Dedifferentiated amniotic fluid mesenchymal stem cell (primary cell): ENCODE measurements around the gene EEFSEC.

Experiments
- DNase-seq: peaks from one replicate; pipeline ENCODE4 v3.0.0-alpha.2; 2016; ENCODE audit errors: extremely low spot score

EEFSEC gene

DNA sequence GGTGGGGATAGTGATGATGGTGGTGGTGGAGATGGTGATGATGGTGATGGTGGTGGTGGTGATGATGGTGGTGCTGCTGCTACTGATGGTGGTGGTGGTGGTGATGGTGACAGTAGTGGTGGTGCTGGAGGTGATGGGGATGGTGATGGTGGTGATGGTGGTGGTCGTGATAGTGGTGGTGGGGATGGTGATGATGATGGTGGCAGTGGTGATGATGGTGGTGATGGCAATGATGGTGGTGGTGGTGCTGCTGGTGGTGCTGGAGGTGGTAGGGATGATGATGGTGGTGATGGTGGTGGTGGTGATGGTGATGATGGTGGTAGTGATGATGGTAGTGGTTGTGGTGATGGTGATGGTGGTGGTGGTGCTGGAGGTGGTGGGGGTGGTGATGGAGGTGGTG is 292.1 kb downstream of the EEFSEC start:
- DNase-seq: no peak

DNA sequence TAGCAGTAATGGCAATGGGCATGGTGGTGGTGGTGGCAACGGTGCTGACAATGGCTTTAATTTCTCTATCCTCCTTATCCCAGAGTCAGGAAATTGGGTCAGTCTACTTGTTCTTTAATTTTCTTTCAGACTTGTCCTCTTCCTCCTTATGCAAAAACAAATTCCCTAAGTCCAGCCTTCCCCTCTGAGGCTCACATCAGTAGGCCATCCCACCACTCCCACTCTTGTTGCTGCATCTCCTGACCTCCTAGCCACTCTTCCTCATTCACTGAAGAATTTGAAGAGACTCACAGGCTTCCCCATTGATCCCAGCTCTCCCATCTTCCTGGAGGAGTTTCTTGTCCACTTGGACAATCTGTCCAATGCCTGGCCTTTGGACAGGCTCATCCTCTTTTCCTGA is 293.5 kb downstream of the EEFSEC start:
- DNase-seq: no peak

DNA sequence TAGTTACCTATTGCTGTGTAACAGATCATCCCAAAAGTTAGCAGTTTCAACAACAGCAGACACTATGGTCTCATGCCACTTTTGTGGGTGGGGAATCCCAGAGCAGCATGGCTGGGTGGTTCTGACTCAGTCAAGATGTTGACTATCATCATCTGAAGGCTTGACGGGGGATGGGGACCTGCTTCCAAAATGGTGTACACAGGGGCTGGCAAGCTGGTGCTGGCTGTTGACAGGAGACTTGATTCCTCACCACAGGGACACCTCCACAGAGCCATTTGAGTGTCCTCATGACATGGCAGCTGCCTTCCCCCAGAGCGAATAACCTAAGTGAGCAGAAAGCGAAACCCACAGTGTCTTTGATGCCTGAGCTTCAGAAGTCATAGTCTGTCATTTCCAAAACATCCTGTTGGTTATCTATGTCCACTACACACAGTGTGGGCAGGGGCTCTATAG is 294.3 kb downstream of the EEFSEC start:
- DNase-seq: no peak

DNA sequence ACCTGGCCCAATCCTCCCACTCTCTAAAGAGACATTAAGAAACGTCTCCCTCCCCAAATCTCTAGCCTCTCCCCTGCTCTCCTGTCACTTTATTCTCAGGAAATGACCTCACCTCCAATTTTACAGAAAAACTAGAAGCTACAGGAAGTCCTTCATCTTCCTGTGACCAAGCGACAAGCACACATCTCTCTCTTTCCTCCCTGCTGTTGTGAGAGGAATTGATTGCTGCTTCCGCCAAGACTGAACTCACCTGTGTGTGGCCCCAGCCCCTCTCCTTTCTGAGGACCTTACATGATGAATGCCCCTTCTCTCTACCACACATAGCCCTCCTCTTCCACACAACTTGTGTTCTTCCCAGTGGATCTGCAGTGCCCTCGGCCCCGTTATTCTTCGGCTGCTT is 295.2 kb downstream of the EEFSEC start:
- DNase-seq: no peak

DNA sequence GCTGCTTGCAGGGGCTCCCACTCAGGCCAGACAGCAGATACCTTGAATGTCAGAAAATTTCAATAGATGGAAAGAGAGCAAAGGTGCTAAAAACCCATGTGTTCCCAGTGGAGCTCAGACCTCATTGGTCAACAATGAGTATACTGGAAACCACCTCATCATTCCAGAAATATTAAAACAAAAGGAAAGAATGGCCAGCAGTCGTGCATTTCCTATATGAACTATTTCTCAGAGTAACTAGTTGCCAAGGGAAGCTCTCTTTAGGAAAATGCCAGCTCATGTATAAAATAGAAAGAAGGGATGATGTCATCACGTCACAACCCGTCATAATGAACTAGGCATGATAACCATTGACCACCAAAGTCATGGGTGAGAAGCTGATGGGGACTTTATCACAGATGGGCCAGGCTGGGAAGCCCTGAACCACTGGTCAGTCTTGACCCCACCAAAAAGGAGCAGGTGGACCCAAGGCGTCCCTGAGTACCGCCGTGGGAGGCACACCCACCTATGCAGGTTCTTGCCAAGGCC is 295.9 kb downstream of the EEFSEC start:
- DNase-seq: no peak

DNA sequence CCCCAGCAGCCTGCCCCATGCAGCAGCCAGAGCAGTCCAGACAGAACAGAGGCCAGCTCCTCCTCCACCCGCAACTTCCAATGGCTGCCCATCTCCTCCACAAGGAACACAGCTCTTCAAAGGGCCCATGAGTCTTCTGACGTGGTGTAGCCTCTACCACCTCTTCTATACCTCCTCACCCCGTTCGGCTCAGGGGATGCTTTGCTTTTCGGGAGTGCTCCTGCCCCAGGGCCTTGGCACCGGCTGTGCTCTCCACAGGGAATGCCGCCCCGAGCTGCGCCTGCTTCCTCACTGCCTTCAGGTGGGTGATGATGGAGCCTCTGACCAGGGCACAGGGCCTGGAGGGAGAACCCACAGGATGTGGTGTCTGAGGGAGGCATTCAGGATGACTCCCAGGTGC is 298.8 kb downstream of the EEFSEC start:
- no peak for DNase-seq

DNA sequence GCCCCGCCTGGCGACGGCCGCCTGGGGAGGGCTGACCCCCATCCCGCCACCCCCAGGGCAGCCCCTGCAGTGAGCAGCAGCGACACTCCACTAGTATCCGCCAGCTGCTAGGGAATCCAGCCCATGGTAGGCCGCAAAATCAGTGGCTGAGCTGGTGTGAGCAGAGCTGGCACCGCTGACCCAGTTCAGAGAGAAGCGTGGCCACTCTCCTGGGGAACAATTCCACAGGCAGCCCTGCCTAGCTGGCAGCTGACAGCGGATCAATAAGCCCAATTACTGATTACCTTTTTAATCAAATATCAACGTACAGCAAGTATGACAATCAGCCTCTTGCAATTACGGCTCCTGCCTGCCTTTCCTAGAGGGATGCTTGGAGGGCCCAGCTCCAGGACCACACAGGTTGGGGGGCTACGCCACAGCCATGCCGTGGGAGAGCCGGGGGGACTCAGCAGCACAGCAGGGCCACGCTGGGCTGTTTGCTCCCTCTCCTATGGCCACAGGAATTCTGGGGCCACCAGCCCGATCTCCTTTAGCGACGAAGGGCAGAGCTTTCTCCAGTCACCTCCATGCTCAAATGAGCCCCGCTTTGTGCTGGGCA is 299.5 kb downstream of the EEFSEC start:
- DNase-seq: no peak

DNA sequence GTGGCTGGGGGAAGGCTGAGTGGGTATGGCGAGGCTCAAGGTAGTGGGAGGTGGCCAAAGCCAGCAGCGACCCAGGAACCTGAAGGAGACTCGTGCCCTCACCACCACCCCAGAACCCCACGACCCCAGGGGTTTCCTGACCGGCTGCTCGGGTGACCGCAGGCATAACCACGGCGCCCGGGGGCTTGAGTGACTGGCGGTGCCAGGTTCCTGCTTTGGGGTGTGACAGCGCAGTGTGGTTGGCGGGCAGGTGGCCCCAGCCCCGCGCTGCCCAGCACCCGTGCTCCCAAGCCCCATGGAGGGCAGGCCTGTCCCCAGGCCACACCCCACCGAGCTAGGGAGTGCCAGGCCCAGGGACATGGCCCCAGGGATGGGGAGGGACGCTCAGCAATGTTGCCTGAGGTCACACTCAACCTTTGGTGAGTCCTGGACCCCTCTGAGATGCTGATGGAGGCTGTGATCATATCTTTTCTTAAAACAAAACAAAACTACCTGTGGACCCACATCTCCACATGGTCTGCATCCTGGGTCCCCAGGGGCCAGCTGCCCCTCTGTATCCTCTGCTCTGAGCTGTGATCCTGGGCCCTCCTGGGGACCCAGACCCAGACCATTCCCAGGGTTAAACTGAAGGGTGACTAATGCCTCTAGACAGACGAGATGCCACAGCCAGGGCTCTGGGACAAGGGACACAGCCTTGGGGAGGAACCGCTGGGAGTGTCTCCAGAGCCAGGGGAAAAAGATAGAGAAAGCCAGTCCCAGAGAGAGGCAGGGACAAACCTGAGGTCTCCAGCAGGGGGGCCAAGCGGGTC is 300.4 kb downstream of the EEFSEC start:
- DNase-seq: no peak

DNA sequence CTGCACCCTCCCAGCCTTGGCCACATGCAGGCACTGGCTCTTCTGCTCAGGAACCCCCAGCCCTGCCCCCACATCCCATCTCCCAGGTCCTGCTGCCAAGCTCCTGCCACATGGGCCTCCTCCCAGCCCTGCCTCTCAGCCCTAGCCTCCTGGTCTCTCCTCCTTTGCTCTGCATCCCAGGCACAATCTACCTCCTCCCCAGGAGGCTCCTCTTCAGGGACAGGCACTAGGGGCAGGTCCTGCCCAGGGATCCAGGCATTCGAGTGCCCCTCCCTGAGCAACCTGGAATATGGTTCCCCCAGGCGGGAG is 301.0 kb downstream of the EEFSEC start:
- DNase-seq: no peak

DNA sequence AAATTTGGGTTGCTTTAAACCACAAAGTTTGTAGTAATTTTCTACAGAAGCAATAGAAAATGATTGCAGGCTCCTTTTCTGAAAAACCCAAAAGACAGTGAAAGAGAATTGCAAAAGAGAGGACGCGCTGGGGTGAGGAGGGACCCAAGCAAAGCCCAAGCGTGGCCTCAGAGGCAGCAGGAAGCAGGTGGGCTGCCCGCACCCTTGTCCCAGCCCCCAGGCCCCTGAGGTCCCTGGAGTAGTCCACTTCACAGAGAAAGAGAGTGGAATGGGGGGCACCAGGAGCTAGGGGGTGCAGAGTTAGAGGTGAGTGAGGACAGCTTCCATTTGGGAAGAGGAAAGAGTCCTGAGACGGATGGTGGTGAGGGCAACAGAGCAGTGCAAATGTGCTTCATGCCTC is 301.8 kb downstream of the EEFSEC start:
- no peak for DNase-seq

DNA sequence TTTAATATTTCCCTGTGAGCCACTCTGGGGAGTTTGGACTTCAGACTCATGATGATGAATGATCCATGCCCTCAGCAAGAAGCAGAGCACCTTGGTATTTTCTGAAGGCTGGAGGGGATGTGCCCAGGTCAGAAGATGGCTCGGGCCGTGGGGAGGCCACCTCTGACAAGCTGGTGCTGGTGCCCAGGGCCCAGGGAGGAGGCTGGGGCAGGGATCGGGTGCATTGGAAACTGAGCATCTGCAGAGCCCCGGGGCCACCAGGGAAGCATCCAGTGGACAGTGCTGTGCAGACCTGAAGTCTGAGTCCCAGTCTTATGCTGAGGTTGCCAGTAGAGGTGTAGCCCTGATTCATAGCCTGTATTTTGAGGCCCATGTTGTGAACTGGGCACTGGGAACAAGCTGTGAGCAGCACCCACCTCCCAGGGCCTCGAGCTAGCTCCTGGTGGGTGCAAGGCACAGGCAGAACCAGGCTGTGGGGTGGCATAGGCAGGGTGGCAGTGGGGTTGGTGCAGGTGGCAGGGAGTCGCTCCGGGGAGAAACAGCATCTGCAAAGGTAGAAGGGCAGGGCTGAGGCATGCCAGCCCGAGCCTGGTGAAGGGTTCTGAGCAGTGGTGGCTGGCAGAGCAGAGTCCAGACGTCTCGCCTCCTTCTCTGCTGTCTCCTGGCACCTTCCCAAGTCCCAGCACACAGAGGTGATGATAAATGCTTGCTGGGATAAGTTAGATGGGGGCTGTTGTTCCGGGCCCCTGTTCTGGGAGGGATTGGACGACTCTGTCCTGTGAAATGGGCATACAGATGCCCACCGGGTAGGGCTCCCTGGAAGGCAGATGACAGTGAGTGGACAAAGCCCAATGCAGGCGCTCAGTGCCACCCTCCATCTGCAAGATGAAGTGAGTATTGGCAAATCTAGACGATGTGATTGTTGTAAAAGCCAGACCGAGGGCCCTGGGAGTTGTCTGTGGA is 302.8 kb downstream of the EEFSEC start:
- no peak for DNase-seq

DNA sequence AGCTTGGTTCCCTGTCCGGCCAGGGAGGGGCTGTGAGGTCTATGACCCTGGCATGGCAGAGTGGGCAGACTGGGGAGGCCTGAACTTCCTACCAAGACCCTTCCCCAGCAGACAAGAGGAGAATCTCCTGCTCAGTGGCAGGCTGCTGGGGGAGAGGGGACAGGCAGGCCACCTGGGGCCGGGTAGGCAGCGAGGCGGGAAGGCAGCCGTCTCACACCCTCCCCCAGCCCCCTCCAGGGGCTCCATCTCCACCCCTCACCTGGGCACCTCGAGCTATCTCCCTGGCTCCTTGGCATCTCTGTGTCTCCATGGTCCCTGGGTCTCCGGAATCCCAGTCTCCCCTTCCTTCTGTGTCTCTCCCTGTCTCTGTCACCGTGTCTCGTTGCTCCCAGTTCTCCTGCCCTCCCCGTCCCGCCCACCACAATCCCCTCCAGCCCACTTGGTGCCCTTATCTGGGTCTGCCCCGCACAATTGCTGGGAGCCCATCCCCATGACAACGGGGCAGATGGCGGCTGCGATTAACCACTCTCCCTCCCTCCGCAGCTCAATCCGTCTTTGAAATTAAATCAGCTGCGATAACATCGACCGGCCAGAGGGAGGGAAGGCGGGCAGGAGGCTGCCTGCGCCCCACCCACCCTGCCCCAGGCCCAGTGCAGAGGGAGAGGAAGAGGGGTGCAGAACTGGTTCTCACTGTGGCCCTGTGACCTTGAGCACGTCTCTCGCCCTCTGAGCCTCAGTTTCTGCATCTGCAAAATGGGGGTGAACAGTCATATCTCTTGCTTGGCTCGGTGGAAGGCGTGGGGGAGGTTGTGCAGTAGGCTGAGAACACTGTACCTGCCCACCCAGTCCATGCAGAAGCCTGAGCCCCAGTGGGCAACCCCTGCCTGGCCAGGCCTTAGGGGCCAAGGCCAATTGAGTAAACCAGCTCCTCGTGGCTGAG is 303.8 kb downstream of the EEFSEC start:
- DNase-seq: no peak

DNA sequence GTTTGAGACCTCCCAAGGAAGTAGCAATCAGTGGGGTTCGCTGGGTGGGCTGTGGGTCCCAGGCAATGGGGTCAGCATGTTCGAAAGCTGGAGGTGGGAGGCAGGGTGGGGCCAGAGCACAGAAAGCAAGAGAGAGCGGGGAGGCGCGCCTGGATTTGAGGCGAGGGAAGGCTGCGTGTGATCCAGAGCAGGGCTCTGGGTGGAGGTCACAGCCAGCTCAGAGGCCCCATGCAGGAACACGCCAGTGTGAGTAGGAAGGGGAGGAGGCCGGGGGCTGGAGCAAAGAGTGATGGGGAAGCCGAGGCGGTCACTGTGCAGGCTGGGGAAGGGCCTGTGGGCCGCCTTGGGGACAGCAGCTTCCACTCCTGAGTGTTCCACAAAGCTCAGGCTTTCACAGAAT is 304.7 kb downstream of the EEFSEC start:
- DNase-seq: no peak
